COLO668 (cell line): ENCODE results near the gene GTSF1L.

Experiments used
- DNase-seq: peaks from one replicate; lab custom pipeline; 2025; ENCODE audit not compliant: unreplicated experiment; lab: John Stamatoyannopoulos, UW

Gene GTSF1L

GRCh38 chr20:43717616-43717995, 9.2 kb downstream of the GTSF1L start:
- DNase-seq, result no peak

DNA sequence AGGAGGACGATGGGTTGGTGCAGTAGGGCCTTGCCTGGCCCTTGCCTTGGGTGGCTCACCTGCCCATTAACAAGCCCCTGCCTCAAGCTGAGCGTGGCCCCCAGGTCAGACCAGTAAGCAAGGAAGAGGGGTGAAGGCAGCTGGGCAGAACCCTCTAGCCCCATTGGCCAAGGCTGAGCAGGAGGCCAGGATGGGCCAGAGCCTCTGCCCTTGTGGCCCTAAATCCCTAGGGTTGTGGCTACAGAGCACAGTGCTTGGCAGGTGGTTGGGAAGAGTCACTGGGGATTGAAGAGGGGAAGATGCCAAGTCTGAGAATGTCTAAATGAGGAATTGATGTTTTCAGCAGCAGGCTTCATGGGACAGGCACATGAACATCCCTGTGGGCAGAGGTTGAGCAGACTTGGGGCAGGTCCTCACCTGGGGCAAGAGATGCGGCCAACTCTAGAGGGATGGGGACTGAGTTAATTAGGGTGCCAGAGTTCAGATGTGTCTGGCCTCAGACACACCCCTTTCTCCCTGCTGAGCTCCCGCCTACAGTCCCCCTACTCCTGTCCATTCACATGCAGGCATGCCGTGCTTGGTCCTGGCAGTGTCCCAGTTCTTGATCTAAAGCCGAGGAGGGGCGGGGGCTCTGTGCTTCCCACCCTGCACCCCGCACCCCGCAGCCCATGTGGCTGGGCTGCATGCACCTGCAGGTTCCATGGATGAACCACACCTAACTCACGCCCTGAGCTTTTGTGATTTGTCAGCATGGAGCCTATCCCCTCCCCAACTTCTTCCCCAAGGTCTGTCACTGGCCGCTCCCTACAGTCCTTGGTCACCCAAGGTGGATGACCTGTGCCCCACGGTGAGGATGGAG, 9.8 kb downstream of the GTSF1L start:
- DNase-seq, result no peak

GRCh38 chr20:43716123-43716522, 10.7 kb downstream of the GTSF1L start:
- DNase-seq, result no peak

DNA sequence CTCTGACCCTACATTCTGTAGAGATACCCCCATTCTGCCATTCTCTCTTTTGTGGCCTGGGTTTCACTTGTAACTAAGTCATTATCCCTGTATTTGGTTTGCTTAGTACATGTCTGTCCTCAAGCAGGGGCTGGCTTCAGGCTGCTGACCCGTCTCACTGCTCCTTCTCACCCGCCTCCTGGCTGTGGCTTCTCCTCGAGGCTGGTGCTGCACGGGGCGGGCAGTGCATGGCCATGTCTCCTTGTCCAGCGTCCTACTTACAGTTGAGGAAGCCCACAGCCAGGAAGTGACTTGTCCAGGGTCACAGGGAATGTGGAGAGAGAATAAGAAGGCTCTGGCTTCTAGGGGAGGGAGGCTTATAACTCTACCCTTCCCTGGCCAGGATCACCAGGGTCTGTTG, 11.3 kb downstream of the GTSF1L start:
- DNase-seq, result no peak

DNA sequence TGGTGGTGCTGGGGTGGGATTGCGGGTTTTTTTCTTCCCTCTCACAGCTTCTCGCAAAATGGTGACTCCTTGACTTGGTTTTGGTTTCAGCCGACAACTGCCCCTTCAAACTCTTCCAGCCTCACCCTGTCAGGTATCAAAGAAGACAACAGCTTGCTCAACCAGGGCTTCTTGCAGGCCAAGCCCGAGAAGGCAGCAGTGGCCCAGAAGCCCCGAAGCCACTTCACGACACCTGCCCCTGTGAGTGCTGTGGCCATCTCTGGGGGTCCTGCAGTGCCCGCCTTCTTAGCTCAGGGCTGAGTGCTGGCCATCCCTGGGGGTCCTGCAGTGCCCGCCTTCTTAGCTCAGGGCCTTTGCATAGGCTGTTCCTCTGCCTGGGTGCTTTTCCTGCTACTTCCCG, 11.8 kb downstream of the GTSF1L start:
- DNase-seq, result no peak

GRCh38 chr20:43711098-43711654, 15.6 kb downstream of the GTSF1L start:
- no peak for DNase-seq

- DNase-seq, result no peak
Observed at GRCh38 chr20:43710370-43711044, 16.3 kb downstream of the GTSF1L start.

DNA sequence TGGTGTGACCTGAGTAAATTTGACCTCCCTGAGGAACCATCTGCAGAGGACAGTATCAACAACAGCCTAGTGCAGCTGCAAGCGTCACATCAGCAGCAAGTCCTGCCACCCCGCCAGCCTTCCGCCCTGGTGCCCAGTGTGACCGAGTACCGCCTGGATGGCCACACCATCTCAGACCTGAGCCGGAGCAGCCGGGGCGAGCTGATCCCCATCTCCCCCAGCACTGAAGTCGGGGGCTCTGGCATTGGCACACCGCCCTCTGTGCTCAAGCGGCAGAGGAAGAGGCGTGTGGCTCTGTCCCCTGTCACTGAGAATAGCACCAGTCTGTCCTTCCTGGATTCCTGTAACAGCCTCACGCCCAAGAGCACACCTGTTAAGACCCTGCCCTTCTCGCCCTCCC, 24.3 kb downstream of the GTSF1L start:
- DNase-seq, result no peak

GRCh38 chr20:43700627-43701026, 26.2 kb downstream of the GTSF1L start:
- no peak for DNase-seq

DNA sequence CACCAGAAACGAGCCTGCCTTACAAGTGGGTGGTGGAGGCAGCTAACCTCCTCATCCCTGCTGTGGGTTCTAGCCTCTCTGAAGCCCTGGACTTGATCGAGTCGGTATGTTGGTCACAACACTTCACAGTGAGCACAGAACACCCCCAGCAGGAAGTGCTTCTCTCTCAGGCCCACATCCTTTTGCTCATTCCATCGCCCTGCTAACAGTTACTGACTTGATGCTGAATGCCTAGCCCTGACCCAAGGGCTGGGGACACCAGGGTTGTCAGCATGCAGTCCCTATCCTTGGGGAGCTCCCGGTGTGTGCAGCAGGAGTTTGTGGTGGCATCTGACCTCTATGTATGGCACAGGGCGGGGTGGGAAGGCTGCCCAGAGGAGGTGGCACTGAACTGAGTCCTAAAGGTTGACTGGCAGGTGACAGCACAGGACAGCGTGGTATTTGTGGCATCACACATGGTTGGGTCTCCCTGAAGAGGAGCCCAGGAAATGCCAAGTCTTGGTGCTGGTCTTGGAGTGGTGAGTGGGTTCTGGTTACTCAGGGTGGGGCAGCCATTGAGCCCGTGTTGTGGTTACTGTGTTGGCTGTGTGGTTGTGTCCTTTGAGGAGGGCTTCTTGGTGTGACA, 26.7 kb downstream of the GTSF1L start:
- DNase-seq, result no peak

DNA sequence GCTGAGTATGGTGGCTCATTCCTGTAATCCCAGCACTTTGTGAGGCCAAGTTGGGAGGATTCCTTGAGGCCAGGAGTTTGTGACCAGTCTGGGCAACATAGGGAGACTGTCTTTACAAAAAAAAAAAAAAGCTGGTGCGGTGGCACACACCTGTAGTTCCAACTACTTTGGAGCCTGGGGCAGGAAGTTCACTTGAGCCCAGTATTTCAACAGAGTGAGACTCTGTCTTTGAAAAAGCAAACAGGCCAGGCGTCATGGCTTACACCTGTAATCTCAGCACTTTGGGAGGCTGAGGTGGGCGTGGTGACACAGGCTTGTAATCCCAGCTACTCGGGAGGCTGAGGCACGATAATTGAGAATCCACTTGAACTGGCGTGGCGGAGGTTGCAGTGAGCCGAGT, 31.2 kb downstream of the GTSF1L start:
- DNase-seq, result no peak

GRCh38 chr20:43694763-43695162, 32.0 kb downstream of the GTSF1L start:
- no peak for DNase-seq

DNA sequence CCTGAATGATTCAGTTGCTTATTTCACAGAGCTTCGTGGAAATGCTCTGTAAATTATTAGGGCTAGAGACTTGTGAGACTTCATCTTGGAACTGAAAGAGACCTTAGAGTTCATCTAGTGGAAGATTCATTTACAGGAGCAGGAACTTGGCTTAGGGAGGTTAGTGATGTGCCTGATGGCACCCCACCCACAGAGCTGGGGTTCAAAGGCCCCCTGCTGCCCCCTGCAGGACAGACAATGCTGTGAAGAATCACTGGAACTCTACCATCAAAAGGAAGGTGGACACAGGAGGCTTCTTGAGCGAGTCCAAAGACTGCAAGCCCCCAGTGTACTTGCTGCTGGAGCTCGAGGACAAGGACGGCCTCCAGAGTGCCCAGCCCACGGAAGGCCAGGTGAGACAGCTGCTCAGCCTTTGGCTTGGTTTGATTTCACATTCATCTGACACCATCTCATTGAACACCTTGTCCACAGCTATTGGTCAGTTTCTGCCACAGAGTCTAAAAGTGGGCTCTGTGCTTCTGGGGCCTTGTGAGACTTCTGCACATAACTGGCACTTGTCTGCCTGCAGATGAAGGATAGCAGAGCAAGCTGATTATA, 34.8 kb downstream of the GTSF1L start:
- DNase-seq, result peak; percentile 43

- no peak for DNase-seq
Observed at GRCh38 chr20:43690943-43691598, 35.7 kb downstream of the GTSF1L start.

DNA sequence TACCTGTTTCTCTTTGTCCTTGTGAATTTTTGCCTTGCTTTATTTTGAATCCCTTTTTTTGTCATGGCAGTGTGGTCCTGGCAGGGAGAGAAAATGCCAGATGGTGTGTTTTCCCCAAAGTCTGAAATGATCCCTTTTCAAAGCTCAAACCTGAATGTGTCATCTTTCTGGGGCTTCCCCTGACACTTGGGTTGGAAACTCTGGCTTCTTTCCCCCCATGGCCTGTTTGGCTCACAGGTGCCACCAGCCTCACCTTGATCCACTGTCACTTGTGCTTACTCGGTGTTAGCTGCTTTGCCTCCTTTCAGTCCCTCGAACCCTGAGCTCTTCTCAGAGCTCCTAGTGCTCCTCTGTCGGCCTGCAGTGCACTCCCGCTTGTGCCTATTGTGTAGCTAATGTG, 37.6 kb downstream of the GTSF1L start:
- DNase-seq, result no peak

DNA sequence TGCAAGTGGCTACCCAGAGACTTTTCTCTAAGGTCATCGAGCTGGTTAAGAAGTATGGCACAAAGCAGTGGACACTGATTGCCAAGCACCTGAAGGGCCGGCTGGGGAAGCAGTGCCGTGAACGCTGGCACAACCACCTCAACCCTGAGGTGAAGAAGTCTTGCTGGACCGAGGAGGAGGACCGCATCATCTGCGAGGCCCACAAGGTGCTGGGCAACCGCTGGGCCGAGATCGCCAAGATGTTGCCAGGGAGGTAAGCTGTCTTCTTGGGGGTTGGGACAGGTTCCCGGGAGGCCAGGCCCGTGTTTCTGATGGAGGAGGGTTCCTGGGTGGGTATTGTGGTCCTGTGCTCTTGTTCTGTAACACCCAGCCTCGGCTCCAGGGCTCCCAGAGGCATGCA, 40.0 kb downstream of the GTSF1L start:
- DNase-seq, result no peak

DNA sequence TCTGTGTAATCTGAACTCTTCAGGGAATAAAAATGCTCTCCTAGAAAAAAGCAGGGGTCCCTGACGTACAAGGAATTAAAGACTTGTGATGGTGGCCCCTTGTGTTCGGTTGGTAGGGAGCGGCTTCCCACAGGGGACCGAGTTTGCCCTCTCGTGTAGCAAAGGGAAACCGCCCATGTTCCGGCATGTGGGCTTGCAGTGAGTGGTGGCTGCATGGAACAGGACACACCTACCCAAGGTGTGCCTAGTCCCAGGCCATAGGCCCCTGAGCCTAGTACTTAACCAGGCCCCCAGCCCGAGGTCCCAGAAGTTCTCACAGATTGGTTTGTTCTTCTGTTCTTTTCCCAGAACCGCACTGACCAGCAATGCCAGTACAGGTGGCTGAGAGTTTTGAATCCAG, 44.4 kb downstream of the GTSF1L start:
- DNase-seq, result no peak

- no peak for DNase-seq
Observed at GRCh38 chr20:43681991-43682410, 44.8 kb downstream of the GTSF1L start.

DNA sequence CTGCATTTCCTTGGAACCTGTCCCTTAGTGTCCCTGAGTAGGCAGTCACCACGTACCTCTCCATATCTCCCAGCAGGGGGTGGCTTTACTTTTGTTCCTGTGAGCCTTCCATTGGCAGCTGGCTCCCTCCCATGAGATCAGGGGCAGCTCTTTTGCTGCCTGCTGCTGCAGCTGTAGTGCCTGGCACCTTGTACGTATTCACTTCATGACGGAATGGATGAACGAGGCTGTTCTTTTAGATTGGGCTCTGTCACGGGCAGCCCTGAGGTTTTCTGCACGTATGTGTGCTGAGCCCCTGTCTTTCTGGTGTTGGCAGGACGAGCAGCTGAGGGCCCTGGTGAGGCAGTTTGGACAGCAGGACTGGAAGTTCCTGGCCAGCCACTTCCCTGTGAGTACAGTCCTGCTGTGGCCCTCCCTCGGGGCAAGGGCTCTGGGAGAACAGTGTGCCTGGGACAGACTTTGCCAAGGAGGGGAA, 45.3 kb downstream of the GTSF1L start:
- no peak for DNase-seq

- DNase-seq, result no peak
Observed at GRCh38 chr20:43680981-43681380, 45.8 kb downstream of the GTSF1L start.

DNA sequence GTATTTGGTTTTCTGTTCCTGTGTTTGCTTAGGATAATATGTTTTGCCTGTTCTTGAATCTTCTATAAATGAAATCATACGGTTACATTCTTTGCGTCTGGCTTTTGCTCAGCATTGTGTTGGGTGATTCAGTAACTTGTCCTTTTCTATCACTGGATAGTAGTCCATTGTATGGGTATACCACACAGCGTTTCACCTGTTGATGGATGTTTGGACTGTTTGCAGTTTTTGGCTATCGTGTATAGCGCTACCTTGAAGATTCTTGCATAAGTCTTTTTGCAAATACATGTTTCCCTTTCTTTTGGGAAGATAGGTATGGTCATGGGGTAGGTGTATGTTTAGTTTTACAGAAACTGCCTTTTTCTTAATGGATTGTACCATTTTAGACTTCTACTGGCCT, 50.4 kb downstream of the GTSF1L start:
- no peak for DNase-seq
